Measurements from ENCODE around the gene ELP4.

- no peak for TF ChIP-seq CREB1 (CRISPR knock-in tag; IDR thresholded peaks at IDR 0.05; ENCODE audit: low read depth)
- no peak for TF ChIP-seq CTCF (conservative IDR thresholded peaks at IDR 0.05; ENCODE audit: low read depth in 2 of 2)
- no peak for TF ChIP-seq POLR2AphosphoS5 (IDR thresholded peaks at IDR 0.05; ENCODE audit: low read depth)
- no peak for TF ChIP-seq EZH2 (IDR thresholded peaks at IDR 0.05; ENCODE audit: low read depth, unreplicated experiment)
- TF ChIP-seq NANOG (IDR thresholded peaks at IDR 0.05; ENCODE audit: borderline replicate concordance), result no peak
- TF ChIP-seq REST (IDR thresholded peaks at IDR 0.05; ENCODE audit: unreplicated experiment), result no peak
- no peak for TF ChIP-seq EZH2phosphoT487 (IDR thresholded peaks at IDR 0.05; ENCODE audit: unreplicated experiment)
- no peak for TF ChIP-seq JUNB (IDR thresholded peaks at IDR 0.05; ENCODE audit: unreplicated experiment)
- TF ChIP-seq ZNF331 (CRISPR knock-in tag; IDR thresholded peaks at IDR 0.05; ENCODE audit: low read depth), result no peak
- no peak for TF ChIP-seq ZNF114 (CRISPR knock-in tag; IDR thresholded peaks at IDR 0.05)
- TF ChIP-seq STAT1 (IDR thresholded peaks at IDR 0.05; ENCODE audit: unreplicated experiment), result no peak
- TF ChIP-seq ETS1 (IDR thresholded peaks at IDR 0.05), result no peak
Observed at GRCh38 chr11:31492320-31492913, 17.1 kb upstream of the ELP4 start.
